NB4 (cell line): ENCODE results near the gene FXYD2.

Source experiments
- CTCF ChIP-seq: IDR thresholded peaks from one replicate; pipeline ENCODE4 v1.5.1; 2012; ENCODE audit warnings: low read depth, low read length
- MYC ChIP-seq: IDR thresholded peaks from 2 replicates; pipeline ENCODE4 v1.6.1; 2011; ENCODE audit warnings: low read depth, low read length
- POLR2A ChIP-seq: IDR thresholded peaks from 2 replicates; pipeline ENCODE4 v1.6.1; 2011; ENCODE audit warnings: mild to moderate bottlenecking; ENCODE audit not compliant: insufficient read length; ENCODE audit errors: extremely low read depth
- TF ChIP-seq, protein P1 (sequence below): IDR thresholded peaks from 2 replicates; pipeline ENCODE4 v1.6.1; 2011; ENCODE audit warnings: low read depth, low read length

- TF ChIP-seq POLR2A (no peak), CTCF (no peak), MYC (no peak)
- TF ChIP-seq, protein P1, sequence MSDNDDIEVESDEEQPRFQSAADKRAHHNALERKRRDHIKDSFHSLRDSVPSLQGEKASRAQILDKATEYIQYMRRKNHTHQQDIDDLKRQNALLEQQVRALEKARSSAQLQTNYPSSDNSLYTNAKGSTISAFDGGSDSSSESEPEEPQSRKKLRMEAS, result no peak
Observed at GRCh38 chr11:117826190-117826570, 1.6 kb upstream of the FXYD2 start.
